CD4-positive, alpha-beta memory T cell (primary cell): Measurements from ENCODE around the gene PLPP4. TPM values are rescaled to one million over a fixed set of nuclear protein-coding genes. Genes with fewer than 3 reads are reported as not detected.

Experiments
- CTCF ChIA-PET: fragments of 350-600 bp; sonication (Branson Sonifier 250); formaldehyde crosslinking; loops from one replicate; lab custom pipeline; 2021; ENCODE audit warnings: inconsistent platforms; ENCODE audit not compliant: partially characterized antibody; lab: Charles Lee
- POLR2A ChIA-PET: fragments of 350-600 bp; sonication (Branson Sonifier 250); formaldehyde crosslinking; loops from one replicate; lab custom pipeline; 2021; ENCODE audit not compliant: partially characterized antibody; lab: Charles Lee
- DNase-seq, 5 donors: peaks; one replicate each; pipeline versions ENCODE4 v3.0.0 to v3.0.0-alpha.2; 2020 to 2022; ENCODE audit warnings: mixed read lengths in 1 of 5
- H3K27ac ChIP-seq: one replicate; pipeline ENCODE4 v1.7.0; 2013; ENCODE audit warnings: low read depth, low read length
- H3K27me3 ChIP-seq: 2 replicates; pipeline ENCODE4 v1.7.0; 2013; ENCODE audit warnings: mild to moderate bottlenecking, low read length, moderate library complexity; ENCODE audit not compliant: insufficient read depth
- H3K36me3 ChIP-seq: 2 replicates; pipeline ENCODE4 v1.7.0; 2013; ENCODE audit warnings: mild to moderate bottlenecking, low read length, moderate library complexity; ENCODE audit not compliant: insufficient read depth
- H3K4me1 ChIP-seq: 2 replicates; pipeline ENCODE4 v1.7.0; 2013; ENCODE audit warnings: mild to moderate bottlenecking, low read length, moderate library complexity; ENCODE audit not compliant: insufficient read depth
- H3K4me3 ChIP-seq, 2 donors: one replicate each; pipeline ENCODE4 v1.7.0; 2013; ENCODE audit warnings: low read length in 2 of 2, mild to moderate bottlenecking in 1 of 2
- H3K9me3 ChIP-seq, 2 donors: one replicate each; pipeline ENCODE4 v1.7.0; 2013; ENCODE audit warnings: low read length in 2 of 2, control low read depth in 1 of 2; ENCODE audit not compliant: control insufficient read depth in 1 of 2
- H3K27ac Mint-ChIP-seq, 7 donors: one replicate each; pipeline ENCODE4 v1.8.0; 2020 to 2021; ENCODE audit warnings: mixed read lengths in 7 of 7, mild to moderate bottlenecking in 6 of 7, inconsistent platforms in 3 of 7, moderate library complexity in 3 of 7
- H3K27me3 Mint-ChIP-seq, 2 donors: one replicate each; pipeline ENCODE4 v1.8.0; 2020 to 2021; ENCODE audit warnings: mixed read lengths in 2 of 2
- H3K36me3 Mint-ChIP-seq, 2 donors: one replicate each; pipeline ENCODE4 v1.8.0; 2020 to 2021; ENCODE audit warnings: mixed read lengths in 2 of 2, inconsistent platforms in 1 of 2, mild to moderate bottlenecking in 1 of 2
- H3K4me1 Mint-ChIP-seq, 4 donors: one replicate each; pipeline ENCODE4 v1.8.0; 2020 to 2021; ENCODE audit warnings: mixed read lengths in 4 of 4, mild to moderate bottlenecking in 1 of 4
- H3K4me3 Mint-ChIP-seq, 8 donors: one replicate each; pipeline ENCODE4 v1.8.0; 2020 to 2021; ENCODE audit warnings: mixed read lengths in 8 of 8, mild to moderate bottlenecking in 7 of 8, moderate library complexity in 6 of 8, inconsistent platforms in 3 of 8
- H3K9me3 Mint-ChIP-seq, 8 donors: one replicate each; pipeline ENCODE4 v1.8.0; 2020 to 2021; ENCODE audit warnings: mixed read lengths in 8 of 8, mild to moderate bottlenecking in 5 of 8, inconsistent platforms in 3 of 8, moderate library complexity in 1 of 8
- intact Hi-C: fragments of 100-400 bp; cut with micrococcal nuclease; formaldehyde crosslinking; loops from one replicate; pipeline ENCODE4 v1.15.1; 2023
- polyA plus RNA-seq, 2 donors: library from polyadenylated mRNA; unstranded; fragments of 300-500 nt; fragmentation: Illumina TruSeq; gene quantifications; one replicate each; pipeline ENCODE4 v1.2.3, GENCODE V29; 2021
- total RNA-seq, 2 experiments: library from RNA; stranded (reverse); gene quantifications; one replicate each; pipeline ENCODE4 v1.2.3, GENCODE V29; 2021

Gene PLPP4
- total and polyA plus RNA-seq, 4 experiments from 2014 or later = not detected

- no peak overlapping the region for H3K27ac ChIP-seq
- H3K4me3 ChIP-seq = no peak overlapping the region
- no peaks in the 10 kb centered on the region for H3K9me3 ChIP-seq
- Mint-ChIP-seq H3K4me1 (no peaks in the 10 kb centered on the region), H3K36me3 (no peaks in the 10 kb centered on the region), H3K27ac (no peak overlapping the region), H3K27me3 (no peaks in the 10 kb centered on the region), H3K9me3 (peaks cover 0 to 5% (median under 1%) of the 10 kb centered on the region in 8 donors), H3K4me3 (no peak overlapping the region)
- DNase-seq = no peak
- no peaks in the 10 kb centered on the region for H3K36me3 ChIP-seq
- intact Hi-C loops = no loop called here
- H3K4me1 ChIP-seq = no peaks in the 10 kb centered on the region
- H3K27me3 ChIP-seq = no peaks in the 10 kb centered on the region
- ChIA-PET POLR2A (no interaction called here), CTCF (no interaction called here)
Observed at GRCh38 chr10:120597902-120598301, 140.9 kb downstream of the PLPP4 start.

DNA sequence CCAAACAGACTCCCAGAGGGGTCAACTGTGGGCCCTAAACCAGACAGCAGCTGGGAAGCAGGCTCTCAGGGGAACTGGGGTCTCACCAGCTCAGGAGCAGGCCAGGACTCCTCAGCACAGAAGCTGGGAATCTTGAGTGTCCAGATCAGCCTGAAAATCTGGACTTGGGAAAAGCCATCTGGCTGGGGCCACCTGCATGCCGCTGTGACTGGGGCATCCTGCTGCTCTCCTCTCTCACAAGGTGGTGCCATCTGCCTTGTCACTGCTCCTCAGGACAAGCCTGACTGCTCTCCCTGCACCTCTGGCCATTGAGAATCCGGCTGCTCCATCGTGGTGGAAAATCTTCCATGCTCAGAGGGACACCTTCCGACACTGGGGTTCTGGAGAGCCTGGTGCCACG is 141.4 kb downstream of the PLPP4 start:
- Histone ChIP-seq H3K9me3 (no peaks in the 10 kb centered on the region), H3K4me1 (no peaks in the 10 kb centered on the region), H3K27ac (no peak overlapping the region), H3K4me3 (no peak overlapping the region), H3K36me3 (no peaks in the 10 kb centered on the region), H3K27me3 (no peaks in the 10 kb centered on the region)
- no peaks in the 10 kb centered on the region for H3K27me3 Mint-ChIP-seq
- ChIA-PET CTCF (no interaction called here), POLR2A (no interaction called here)
- intact Hi-C loops = no loop called here
- H3K27ac Mint-ChIP-seq = no peak overlapping the region
- peaks cover 0 to 5% (median 1%) of the 10 kb centered on the region in 8 donors for H3K9me3 Mint-ChIP-seq
- no peak overlapping the region for H3K4me3 Mint-ChIP-seq
- no peak for DNase-seq
- no peaks in the 10 kb centered on the region for H3K4me1 Mint-ChIP-seq
- no peaks in the 10 kb centered on the region for H3K36me3 Mint-ChIP-seq

GRCh38 chr10:120599200-120599724 is 142.2 kb downstream of the PLPP4 start:
- Mint-ChIP-seq H3K27ac (no peak overlapping the region), H3K4me1 (no peaks in the 10 kb centered on the region), H3K4me3 (no peak overlapping the region), H3K9me3 (peaks cover 0 to 5% (median 1%) of the 10 kb centered on the region in 8 donors), H3K27me3 (peaks cover 0 to 1% of the 10 kb centered on the region in 2 donors), H3K36me3 (no peaks in the 10 kb centered on the region)
- H3K27ac ChIP-seq = no peak overlapping the region
- ChIA-PET POLR2A (no interaction called here), CTCF (no interaction called here)
- no peaks in the 10 kb centered on the region for H3K9me3 ChIP-seq
- no peaks in the 10 kb centered on the region for H3K27me3 ChIP-seq
- no peak overlapping the region for H3K4me3 ChIP-seq
- intact Hi-C loops = no loop called here
- H3K4me1 ChIP-seq = no peaks in the 10 kb centered on the region
- no peaks in the 10 kb centered on the region for H3K36me3 ChIP-seq
- no peak for DNase-seq

DNA sequence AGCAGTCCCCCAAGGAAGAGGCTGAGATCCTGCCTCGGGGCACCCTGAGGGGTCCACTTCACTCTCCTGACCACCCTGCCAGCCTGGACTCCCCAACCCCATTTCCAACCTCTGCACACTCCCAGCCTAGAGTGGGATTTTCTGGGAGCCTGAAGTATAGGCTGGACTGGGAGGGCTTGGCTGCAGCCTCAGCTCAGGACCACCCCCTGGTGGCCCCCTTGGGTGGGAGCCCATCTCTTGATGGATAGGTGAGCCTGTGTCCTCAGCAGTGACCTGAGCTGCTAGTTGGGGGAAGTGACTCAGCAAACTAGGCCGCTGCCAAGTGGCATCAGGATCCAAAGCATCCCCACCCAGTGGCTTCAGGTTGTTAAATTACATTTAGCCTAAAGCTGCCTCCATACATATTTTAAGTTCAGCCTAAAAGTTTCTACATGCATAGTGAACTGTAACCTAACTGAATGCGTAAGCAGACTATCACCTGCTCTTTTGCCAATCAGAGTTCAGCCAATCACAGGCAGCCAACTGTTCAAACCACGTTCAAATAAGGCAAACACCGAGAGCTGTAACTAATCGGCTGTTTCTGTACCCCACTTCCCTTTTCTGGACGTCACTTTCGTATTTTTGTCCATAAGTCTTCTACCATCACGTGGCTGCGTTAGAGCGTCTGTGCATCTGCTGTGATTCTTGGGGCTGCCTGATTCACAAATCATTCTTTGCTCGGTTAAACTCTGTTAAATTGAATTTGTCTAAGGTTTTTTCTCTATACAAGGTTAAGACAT is 144.0 kb downstream of the PLPP4 start:
- peaks cover 0 to 7% (median 0%) of the 10 kb centered on the region in 8 donors for H3K9me3 Mint-ChIP-seq
- intact Hi-C loops = no loop called here
- DNase-seq = no peak
- H3K27me3 Mint-ChIP-seq = peaks cover 0 to 1% of the 10 kb centered on the region in 2 donors
- H3K27ac ChIP-seq = no peak overlapping the region
- H3K9me3 ChIP-seq = no peaks in the 10 kb centered on the region
- no peak overlapping the region for H3K4me3 ChIP-seq
- no peaks in the 10 kb centered on the region for H3K27me3 ChIP-seq
- no peak overlapping the region for H3K27ac Mint-ChIP-seq
- H3K4me1 Mint-ChIP-seq = no peaks in the 10 kb centered on the region
- no peaks in the 10 kb centered on the region for H3K36me3 ChIP-seq
- POLR2A ChIA-PET = no interaction called here
- CTCF ChIA-PET = interaction anchor here (0.6 kb wide), 1 partner anchor 29 kb away, joined by 4 read pairs; no protein-coding TSS in a partner anchor
- H3K4me3 Mint-ChIP-seq = no peak overlapping the region
- H3K4me1 ChIP-seq = no peaks in the 10 kb centered on the region
- H3K36me3 Mint-ChIP-seq = no peaks in the 10 kb centered on the region

- no peak overlapping the region for H3K4me3 Mint-ChIP-seq
- Histone ChIP-seq H3K27ac (no peak overlapping the region), H3K4me3 (no peak overlapping the region), H3K4me1 (no peaks in the 10 kb centered on the region), H3K27me3 (no peaks in the 10 kb centered on the region), H3K36me3 (no peaks in the 10 kb centered on the region), H3K9me3 (no peaks in the 10 kb centered on the region)
- no peaks in the 10 kb centered on the region for H3K4me1 Mint-ChIP-seq
- DNase-seq = no peak
- ChIA-PET POLR2A (no interaction called here), CTCF (no interaction called here)
- intact Hi-C loops = no loop called here
- H3K27me3 Mint-ChIP-seq = peaks cover 0 to 1% of the 10 kb centered on the region in 2 donors
- peaks cover 0 to 7% (median 1%) of the 10 kb centered on the region in 8 donors for H3K9me3 Mint-ChIP-seq
- no peak overlapping the region for H3K27ac Mint-ChIP-seq
- no peaks in the 10 kb centered on the region for H3K36me3 Mint-ChIP-seq
Observed at GRCh38 chr10:120601999-120602398, 145.0 kb downstream of the PLPP4 start.

DNA sequence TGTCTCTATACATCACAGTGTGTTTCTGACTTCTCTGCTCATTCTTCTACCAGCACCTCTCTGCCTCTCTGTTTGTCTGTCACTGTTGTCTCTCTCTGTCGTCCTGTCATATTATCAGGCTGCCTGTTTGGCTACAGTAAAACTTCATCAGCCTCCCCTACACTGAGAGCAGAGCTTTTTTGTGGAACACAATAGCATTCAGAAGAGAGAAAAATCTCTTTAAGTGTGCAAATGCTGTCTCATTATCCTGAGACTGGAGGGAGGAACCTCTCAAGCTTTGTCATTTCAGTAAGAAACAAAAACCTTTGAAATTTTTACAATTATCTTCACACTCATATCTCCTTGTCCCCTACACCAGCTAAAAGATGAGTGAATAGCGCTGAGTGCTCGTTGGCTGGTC is 148.4 kb downstream of the PLPP4 start:
- Mint-ChIP-seq H3K4me1 (no peaks in the 10 kb centered on the region), H3K27me3 (peaks cover 0 to 1% of the 10 kb centered on the region in 2 donors), H3K9me3 (peaks cover 0 to 7% (median 1%) of the 10 kb centered on the region in 8 donors), H3K27ac (no peak overlapping the region), H3K4me3 (no peak overlapping the region), H3K36me3 (no peaks in the 10 kb centered on the region)
- Histone ChIP-seq H3K27ac (no peak overlapping the region), H3K4me3 (no peak overlapping the region), H3K9me3 (no peaks in the 10 kb centered on the region), H3K4me1 (no peaks in the 10 kb centered on the region), H3K36me3 (no peaks in the 10 kb centered on the region), H3K27me3 (no peaks in the 10 kb centered on the region)
- ChIA-PET POLR2A (no interaction called here), CTCF (no interaction called here)
- intact Hi-C loops = no loop called here
- DNase-seq = no peak

DNA sequence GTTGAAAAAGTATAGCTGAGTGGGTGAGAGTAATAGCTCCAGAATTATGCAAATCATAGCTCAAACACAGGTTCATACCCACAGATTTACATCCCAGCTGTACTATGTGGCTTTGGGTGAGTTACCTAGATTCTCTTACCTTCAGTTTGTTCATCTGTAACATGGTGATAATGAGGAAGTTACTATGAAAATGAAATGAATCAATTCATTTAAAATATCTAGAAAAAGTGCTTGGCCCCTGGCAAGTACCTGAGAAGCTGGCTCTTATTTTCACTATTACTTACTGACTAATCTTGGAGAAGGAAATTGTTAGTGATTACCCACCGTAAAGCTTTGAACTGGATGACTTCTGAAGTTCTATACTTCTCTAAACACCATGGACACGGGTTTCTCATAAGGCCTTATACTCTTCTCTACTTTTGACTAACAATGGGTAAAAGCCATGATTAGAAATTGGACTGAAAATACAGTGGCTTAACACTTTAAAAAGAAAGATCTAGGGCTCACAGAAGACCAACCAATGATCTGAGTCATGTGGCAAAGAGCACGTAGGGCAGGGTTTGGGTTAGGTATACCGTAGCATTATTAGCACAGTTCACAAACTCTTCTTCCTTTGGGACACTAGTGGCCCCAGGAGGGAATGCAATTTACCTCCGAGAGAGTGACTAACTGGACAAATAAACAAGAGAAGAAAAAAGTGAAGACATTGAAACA is 149.2 kb downstream of the PLPP4 start:
- Mint-ChIP-seq H3K4me1 (no peaks in the 10 kb centered on the region), H3K27me3 (peaks cover 0 to 1% of the 10 kb centered on the region in 2 donors), H3K36me3 (no peaks in the 10 kb centered on the region), H3K4me3 (no peak overlapping the region), H3K27ac (no peak overlapping the region), H3K9me3 (peaks cover 0 to 5% (median 2%) of the 10 kb centered on the region in 8 donors)
- no peaks in the 10 kb centered on the region for H3K9me3 ChIP-seq
- CTCF ChIA-PET = no interaction called here
- intact Hi-C loops = no loop called here
- no peak overlapping the region for H3K4me3 ChIP-seq
- H3K27ac ChIP-seq = no peak overlapping the region
- POLR2A ChIA-PET = no interaction called here
- H3K27me3 ChIP-seq = no peaks in the 10 kb centered on the region
- no peaks in the 10 kb centered on the region for H3K4me1 ChIP-seq
- no peaks in the 10 kb centered on the region for H3K36me3 ChIP-seq
- DNase-seq = no peak
